ENCODE measurements around the gene DMD. TPM values are rescaled to one million over a fixed set of nuclear protein-coding genes. Genes with fewer than 3 reads are reported as not detected.

Gene DMD
- total RNA-seq, 2 experiments from 2014 or later, result 0.20 to 0.47 TPM

- Mint-ChIP-seq H3K4me1 (ENCODE audit: low read depth) (no peaks in the 10 kb centered on the region), H3K4me3 (no peak overlapping the region), H3K36me3 (ENCODE audit: low read depth) (no peaks in the 10 kb centered on the region), H3K27me3 (no peaks in the 10 kb centered on the region), H3K27ac (no peak overlapping the region), H3K9me3 (peaks cover 2% of the 10 kb centered on the region)
- Histone ChIP-seq H3K36me3 (ENCODE audit: insufficient read depth, low read length) (no peaks in the 10 kb centered on the region), H3K27ac (ENCODE audit: low read depth in 1 of 2, low read length in 2 of 2) (no peak overlapping the region), H3K4me3 (ENCODE audit: low read length) (no peak overlapping the region), H3K4me1 (ENCODE audit: insufficient read depth, low read length) (no peaks in the 10 kb centered on the region), H3K27me3 (ENCODE audit: control insufficient read depth in 1 of 2, insufficient read depth in 2 of 2, low read length in 2 of 2) (no peaks in the 10 kb centered on the region), H3K9me3 (ENCODE audit: control insufficient read depth in 1 of 2, insufficient read depth in 1 of 2, low read length in 2 of 2) (no peaks in the 10 kb centered on the region)
- ATAC-seq (ENCODE audit: poor library complexity) (no peak), DNase-seq (no peak)
- ChIA-PET POLR2A (no interaction called here), CTCF (interaction anchor here (1.2 kb wide), 1 partner anchor 14 kb away, joined by 3 read pairs; no protein-coding TSS in a partner anchor)
- intact Hi-C loops (cut with DNase I, micrococcal nuclease), result no loop called here
- TF ChIP-seq CTCF (IDR thresholded peaks at IDR 0.05), result no peak
Measured at GRCh38 chrX:32525234-32525633, 686.1 kb downstream of the DMD start.

GRCh38 chrX:32524385-32524784 lies 687.0 kb downstream of the DMD start:
- H3K9me3 Mint-ChIP-seq, result peaks cover 2% of the 10 kb centered on the region
- H3K36me3 ChIP-seq (ENCODE audit: insufficient read depth, low read length), result no peaks in the 10 kb centered on the region
- no peaks in the 10 kb centered on the region for H3K36me3 Mint-ChIP-seq (ENCODE audit: low read depth)
- no peaks in the 10 kb centered on the region for H3K4me1 ChIP-seq (ENCODE audit: insufficient read depth, low read length)
- DNase-seq (no peak), ATAC-seq (ENCODE audit: poor library complexity) (no peak)
- no peaks in the 10 kb centered on the region for H3K4me1 Mint-ChIP-seq (ENCODE audit: low read depth)
- H3K27ac ChIP-seq (ENCODE audit: low read depth in 1 of 2, low read length in 2 of 2), result no peak overlapping the region
- ChIA-PET CTCF (interaction anchor here (1.2 kb wide), 1 partner anchor 14 kb away, joined by 3 read pairs; no protein-coding TSS in a partner anchor), POLR2A (no interaction called here)
- no peak overlapping the region for H3K4me3 Mint-ChIP-seq
- intact Hi-C loops (cut with DNase I, micrococcal nuclease), result no loop called here
- H3K27me3 ChIP-seq (ENCODE audit: control insufficient read depth in 1 of 2, insufficient read depth in 2 of 2, low read length in 2 of 2), result no peaks in the 10 kb centered on the region
- no peaks in the 10 kb centered on the region for H3K9me3 ChIP-seq (ENCODE audit: control insufficient read depth in 1 of 2, insufficient read depth in 1 of 2, low read length in 2 of 2)
- H3K27ac Mint-ChIP-seq, result no peak overlapping the region
- H3K27me3 Mint-ChIP-seq, result no peaks in the 10 kb centered on the region
- no peak overlapping the region for H3K4me3 ChIP-seq (ENCODE audit: low read length)
- TF ChIP-seq CTCF (IDR thresholded peaks at IDR 0.05), result no peak

- H3K4me1 Mint-ChIP-seq (ENCODE audit: low read depth), result no peaks in the 10 kb centered on the region
- ChIA-PET CTCF (no interaction called here), POLR2A (no interaction called here)
- H3K27ac Mint-ChIP-seq, result no peak overlapping the region
- DNase-seq, result no peak
- Histone ChIP-seq H3K4me1 (ENCODE audit: insufficient read depth, low read length) (no peaks in the 10 kb centered on the region), H3K27me3 (ENCODE audit: control insufficient read depth in 1 of 2, insufficient read depth in 2 of 2, low read length in 2 of 2) (no peaks in the 10 kb centered on the region), H3K4me3 (ENCODE audit: low read length) (no peak overlapping the region), H3K36me3 (ENCODE audit: insufficient read depth, low read length) (no peaks in the 10 kb centered on the region), H3K27ac (ENCODE audit: low read depth in 1 of 2, low read length in 2 of 2) (no peak overlapping the region), H3K9me3 (ENCODE audit: control insufficient read depth in 1 of 2, insufficient read depth in 1 of 2, low read length in 2 of 2) (no peaks in the 10 kb centered on the region)
- no peaks in the 10 kb centered on the region for H3K36me3 Mint-ChIP-seq (ENCODE audit: low read depth)
- ATAC-seq (ENCODE audit: poor library complexity), result no peak
- no peaks in the 10 kb centered on the region for H3K27me3 Mint-ChIP-seq
- intact Hi-C loops (cut with DNase I, micrococcal nuclease), result no loop called here
- no peak for TF ChIP-seq CTCF (IDR thresholded peaks at IDR 0.05)
- H3K9me3 Mint-ChIP-seq, result peaks cover 2% of the 10 kb centered on the region
- no peak overlapping the region for H3K4me3 Mint-ChIP-seq
Measured at GRCh38 chrX:32520789-32521188, 690.6 kb downstream of the DMD start.

Measured in CD4-positive, alpha-beta T cell (primary cell).